ENCODE measurements around the gene DYNLT5.

DNA sequence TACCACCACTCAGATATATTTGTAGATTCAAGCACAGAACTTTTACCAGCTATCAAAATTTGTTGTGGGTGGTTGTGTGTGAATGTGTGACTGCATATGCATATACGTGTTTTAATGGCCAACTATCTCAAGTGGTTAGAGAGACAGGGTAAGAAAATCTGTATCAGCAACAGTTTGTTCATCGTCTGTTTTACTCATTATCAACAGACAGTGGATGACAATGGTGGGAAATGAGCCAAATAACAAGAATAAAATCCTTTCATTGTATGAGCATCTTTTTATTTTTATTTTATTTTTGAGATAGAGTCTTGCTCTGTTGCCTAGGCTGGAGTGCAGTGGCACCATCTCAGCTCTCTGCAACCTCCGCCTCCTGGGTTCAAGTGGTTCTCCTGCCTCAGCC lies 22.7 kb upstream of the DYNLT5 start:
- TF ChIP-seq POLR2A (IDR thresholded peaks at IDR 0.05), result no peak
- TF ChIP-seq CTCF (IDR thresholded peaks at IDR 0.05), result no peak
